ENCODE data around the gene PEX1. TPM values are rescaled to one million over a fixed set of nuclear protein-coding genes. Genes with fewer than 3 reads are reported as not detected.
A peak's percentile ranks its signal among the peaks of the same experiment; 100 is the strongest.

The PEX1 gene
- total and polyA plus RNA-seq, 2 donors (not counting 1 experiment from before 2014, with no cell fraction given) = 11.3 to 23.0 TPM

- peak; percentile 14 to 33 for DNase-seq (ENCODE audit: low read depth in 2 of 2)
- Histone ChIP-seq H3K4me2 (ENCODE audit: extremely low read depth, insufficient read depth, low read length) (no peak overlapping the region), H3K36me3 (ENCODE audit: control insufficient read depth, insufficient read depth, low read length) (peaks cover 6% of the 10 kb centered on the region)
Measured at GRCh38 chr7:92567460-92567859, 39.1 kb upstream of the PEX1 start.

GRCh38 chr7:92563345-92563744, 35.0 kb upstream of the PEX1 start:
- Histone ChIP-seq H3K4me3 (replicated peaks in 1 of 4; ENCODE audit: control extremely low read depth in 1 of 4, insufficient read depth in 1 of 4, low read depth in 3 of 4, low read length in 4 of 4) (no peak overlapping the region), H3K79me2 (ENCODE audit: control insufficient read depth, insufficient read depth, low read length) (no peaks in the 10 kb centered on the region), H3K4me2 (ENCODE audit: extremely low read depth, insufficient read depth, low read length) (no peak overlapping the region), H2AFZ (ENCODE audit: low read length) (no peak overlapping the region), H3K27me3 (ENCODE audit: control insufficient read depth, insufficient read depth, low read length) (no peaks in the 10 kb centered on the region), H3K9ac (ENCODE audit: insufficient read depth, low read length) (no peak overlapping the region), H4K20me1 (ENCODE audit: control insufficient read depth, extremely low read depth, insufficient read depth, low read length) (no peaks in the 10 kb centered on the region), H3K36me3 (ENCODE audit: control insufficient read depth, insufficient read depth, low read length) (peaks cover 3% of the 10 kb centered on the region), H3K9me3 (ENCODE audit: control insufficient read depth, insufficient read depth, low read depth, low read length) (no peaks in the 10 kb centered on the region), H3K27ac (ENCODE audit: insufficient read depth, low read length) (no peak overlapping the region), H3K4me1 (ENCODE audit: control insufficient read depth, extremely low read depth, insufficient read depth, low read length) (no peaks in the 10 kb centered on the region)
- no peak for DNase-seq (ENCODE audit: low read depth in 2 of 2)
- no peak for TF ChIP-seq CTCF (conservative IDR thresholded peaks at IDR 0.05 in 1 of 2, IDR thresholded peaks at IDR 0.05 in 1 of 2; ENCODE audit: low read depth in 1 of 2, low read length in 2 of 2)
- no peak for TF ChIP-seq EZH2 (IDR thresholded peaks at IDR 0.05; ENCODE audit: low read length, missing control alignments)

More at GRCh38 chr7:92567460-92567859, 39.1 kb upstream of the PEX1 start:
- Histone ChIP-seq H2AFZ (ENCODE audit: low read length) (no peak overlapping the region), H3K9me3 (ENCODE audit: control insufficient read depth, insufficient read depth, low read depth, low read length) (no peaks in the 10 kb centered on the region), H3K9ac (ENCODE audit: insufficient read depth, low read length) (no peak overlapping the region), H3K4me1 (ENCODE audit: control insufficient read depth, extremely low read depth, insufficient read depth, low read length) (no peaks in the 10 kb centered on the region), H3K79me2 (ENCODE audit: control insufficient read depth, insufficient read depth, low read length) (no peaks in the 10 kb centered on the region), H3K27me3 (ENCODE audit: control insufficient read depth, insufficient read depth, low read length) (no peaks in the 10 kb centered on the region), H4K20me1 (ENCODE audit: control insufficient read depth, extremely low read depth, insufficient read depth, low read length) (no peaks in the 10 kb centered on the region), H3K4me3 (replicated peaks in 1 of 4; ENCODE audit: control extremely low read depth in 1 of 4, insufficient read depth in 1 of 4, low read depth in 3 of 4, low read length in 4 of 4) (no peak overlapping the region), H3K27ac (ENCODE audit: insufficient read depth, low read length) (no peak overlapping the region)
- no peak for TF ChIP-seq EZH2 (IDR thresholded peaks at IDR 0.05; ENCODE audit: low read length, missing control alignments)
- no peak for TF ChIP-seq CTCF (conservative IDR thresholded peaks at IDR 0.05 in 1 of 2, IDR thresholded peaks at IDR 0.05 in 1 of 2; ENCODE audit: low read depth in 1 of 2, low read length in 2 of 2)

GRCh38 chr7:92560602-92561001, 32.3 kb upstream of the PEX1 start:
- no peak overlapping the region for H3K4me2 ChIP-seq (ENCODE audit: extremely low read depth, insufficient read depth, low read length)
- H3K4me1 ChIP-seq (ENCODE audit: control insufficient read depth, extremely low read depth, insufficient read depth, low read length) = no peaks in the 10 kb centered on the region
- H3K9me3 ChIP-seq (ENCODE audit: control insufficient read depth, insufficient read depth, low read depth, low read length) = no peaks in the 10 kb centered on the region
- TF ChIP-seq CTCF (conservative IDR thresholded peaks at IDR 0.05 in 1 of 2, IDR thresholded peaks at IDR 0.05 in 1 of 2; ENCODE audit: low read depth in 1 of 2, low read length in 2 of 2) (no peak), EZH2 (IDR thresholded peaks at IDR 0.05; ENCODE audit: low read length, missing control alignments) (no peak)
- H3K36me3 ChIP-seq (ENCODE audit: control insufficient read depth, insufficient read depth, low read length) = peaks cover 2% of the 10 kb centered on the region
- no peak for DNase-seq (ENCODE audit: low read depth in 2 of 2)
- H3K79me2 ChIP-seq (ENCODE audit: control insufficient read depth, insufficient read depth, low read length) = no peaks in the 10 kb centered on the region
- H3K4me3 ChIP-seq (replicated peaks in 1 of 4; ENCODE audit: control extremely low read depth in 1 of 4, insufficient read depth in 1 of 4, low read depth in 3 of 4, low read length in 4 of 4) = no peak overlapping the region
- H3K27ac ChIP-seq (ENCODE audit: insufficient read depth, low read length) = no peak overlapping the region
- H3K27me3 ChIP-seq (ENCODE audit: control insufficient read depth, insufficient read depth, low read length) = no peaks in the 10 kb centered on the region
- H2AFZ ChIP-seq (ENCODE audit: low read length) = no peak overlapping the region
- H3K9ac ChIP-seq (ENCODE audit: insufficient read depth, low read length) = no peak overlapping the region
- no peaks in the 10 kb centered on the region for H4K20me1 ChIP-seq (ENCODE audit: control insufficient read depth, extremely low read depth, insufficient read depth, low read length)

All from fibroblast of lung (primary cell).